Chondrocyte (in vitro differentiated cells): ENCODE data around the gene MFSD2A. TPM values are rescaled to one million over a fixed set of nuclear protein-coding genes. Genes with fewer than 3 reads are reported as not detected.
"Not testable (repeated sequence)": the region's sequence is repeated elsewhere in the genome, so short reads cannot be mapped to it uniquely, and the experiment has no call there.

Experiments used
- DNase-seq: peaks from one replicate; pipeline ENCODE4 v3.0.0; 2021; ENCODE audit warnings: mixed read lengths, low spot score
- H3K27ac Mint-ChIP-seq: one replicate; pipeline ENCODE4 v1.8.0; 2021; ENCODE audit warnings: mild to moderate bottlenecking, moderate library complexity, mixed read lengths; ENCODE audit not compliant: unreplicated experiment
- H3K27me3 Mint-ChIP-seq: 2 replicates; pipeline ENCODE4 v1.8.0; 2021; ENCODE audit warnings: low read depth, mixed read lengths
- H3K36me3 Mint-ChIP-seq: 2 replicates; pipeline ENCODE4 v1.8.0; 2021; ENCODE audit warnings: low read depth, mixed read lengths
- H3K4me1 Mint-ChIP-seq: 2 replicates; pipeline ENCODE4 v1.8.0; 2021; ENCODE audit warnings: low read depth, mild to moderate bottlenecking, mixed read lengths
- H3K4me3 Mint-ChIP-seq: one replicate; pipeline ENCODE4 v1.8.0; 2021; ENCODE audit warnings: mild to moderate bottlenecking, moderate library complexity, mixed read lengths; ENCODE audit not compliant: unreplicated experiment
- H3K9me3 Mint-ChIP-seq: 2 replicates; pipeline ENCODE4 v1.8.0; 2021; ENCODE audit warnings: low read depth, mixed read lengths
- CTCF ChIP-seq: fragments of 200-600 bp; sonication (generic); IDR thresholded peaks from 2 replicates; pipeline ENCODE4 v1.5.0; 2021; ENCODE audit warnings: antibody characterized with exemption, mild to moderate bottlenecking, moderate library complexity
- long read RNA-seq: library from polyadenylated mRNA; stranded (forward); transcript quantifications from one replicate; pipeline ENCODE4 v2.0.0, GENCODE V29; 2021
- total RNA-seq: library from RNA; stranded (reverse); gene quantifications from 3 replicates; pipeline ENCODE4 v1.2.1, GENCODE V29; 2021

The MFSD2A gene
- 1.4 to 2.5 TPM (median 1.8 TPM) in 3 replicates for total RNA-seq
- long read RNA-seq, partial matches to known transcripts, result 0 of 3 reads
- long read RNA-seq, other reads (novel, unspliced or antisense), result 0 of 3 reads

- H3K27me3 Mint-ChIP-seq, result no peaks in the 10 kb centered on the region
- peak within 1 kb of the TSS; percentile 65 for H3K27ac Mint-ChIP-seq
- H3K36me3 Mint-ChIP-seq, result no peaks in the 10 kb centered on the region
- TF ChIP-seq CTCF, result no peak
- peaks cover 39% of the 10 kb centered on the region for H3K4me1 Mint-ChIP-seq
- no peaks in the 10 kb centered on the region for H3K9me3 Mint-ChIP-seq
- DNase-seq, result peak; percentile 96
- H3K4me3 Mint-ChIP-seq, result peak within 1 kb of the TSS; percentile 85
Observed at GRCh38 chr1:39954870-39955546, at the start of gene MFSD2A. TSS of gene MFSD2A (plus strand) at chr1:39955145. CDS start at chr1:39955293, 148 bp downstream.

GRCh38 chr1:39905172-39905571 is 49.8 kb upstream of the MFSD2A start:
- Mint-ChIP-seq H3K4me1 (peaks cover 7% of the 10 kb centered on the region), H3K9me3 (peaks cover 6% of the 10 kb centered on the region), H3K27me3 (peaks cover 32% of the 10 kb centered on the region), H3K27ac (no peak overlapping the region), H3K4me3 (no peak overlapping the region), H3K36me3 (peaks cover 3% of the 10 kb centered on the region)
- no peak for DNase-seq
- TF ChIP-seq CTCF, result no peak

- Mint-ChIP-seq H3K27ac (no peak overlapping the region), H3K4me3 (no peak overlapping the region), H3K9me3 (peaks cover 6% of the 10 kb centered on the region), H3K27me3 (peaks cover 29% of the 10 kb centered on the region), H3K4me1 (no peaks in the 10 kb centered on the region), H3K36me3 (peaks cover 3% of the 10 kb centered on the region)
- no peak for TF ChIP-seq CTCF
- no peak for DNase-seq
Observed at GRCh38 chr1:39907528-39908453, 47.2 kb upstream of the MFSD2A start.

GRCh38 chr1:39908534-39908933 is 46.4 kb upstream of the MFSD2A start:
- DNase-seq, result no peak
- Mint-ChIP-seq H3K4me3 (no peak overlapping the region), H3K27ac (no peak overlapping the region), H3K9me3 (peaks cover 6% of the 10 kb centered on the region), H3K27me3 (peaks cover 21% of the 10 kb centered on the region), H3K36me3 (peaks cover 3% of the 10 kb centered on the region), H3K4me1 (no peaks in the 10 kb centered on the region)
- TF ChIP-seq CTCF, result no peak

GRCh38 chr1:39910263-39910662 is 44.7 kb upstream of the MFSD2A start:
- no peaks in the 10 kb centered on the region for H3K4me1 Mint-ChIP-seq
- no peak for DNase-seq
- H3K9me3 Mint-ChIP-seq, result peaks cover 6% of the 10 kb centered on the region
- H3K27ac Mint-ChIP-seq, result no peak overlapping the region
- no peak for TF ChIP-seq CTCF
- H3K4me3 Mint-ChIP-seq, result no peak overlapping the region
- peaks cover 12% of the 10 kb centered on the region for H3K27me3 Mint-ChIP-seq
- peaks cover 3% of the 10 kb centered on the region for H3K36me3 Mint-ChIP-seq

- H3K27me3 Mint-ChIP-seq, result peaks cover 11% of the 10 kb centered on the region
- H3K4me1 Mint-ChIP-seq, H3K36me3 Mint-ChIP-seq, H3K27ac Mint-ChIP-seq, H3K9me3 Mint-ChIP-seq, DNase-seq, H3K4me3 Mint-ChIP-seq: not testable (repeated sequence)
Observed at GRCh38 chr1:39913136-39913535, 41.8 kb upstream of the MFSD2A start.
